ENCODE measurements around the gene SPOCD1.

The SPOCD1 gene

DNA sequence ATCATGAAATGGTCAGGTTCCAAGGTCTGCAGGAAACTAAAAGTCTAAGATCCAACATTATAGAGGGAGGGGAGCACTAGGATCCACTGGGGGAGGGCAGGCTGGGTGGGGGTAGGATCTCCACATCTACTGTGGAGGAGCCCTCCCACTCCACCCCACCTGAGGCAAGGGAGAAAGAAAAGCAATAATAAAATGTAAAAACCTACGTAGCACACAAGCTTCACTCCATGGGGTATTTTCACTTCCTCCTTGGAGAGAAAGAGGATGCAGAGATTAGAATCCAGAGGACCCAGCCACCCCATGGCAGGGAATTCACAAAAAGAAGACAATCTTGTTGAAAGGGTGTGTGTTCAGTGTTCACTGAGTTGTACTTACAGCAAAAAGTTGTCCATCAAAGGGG is 14.4 kb downstream of the SPOCD1 start:
- no peak for DNase-seq

DNA sequence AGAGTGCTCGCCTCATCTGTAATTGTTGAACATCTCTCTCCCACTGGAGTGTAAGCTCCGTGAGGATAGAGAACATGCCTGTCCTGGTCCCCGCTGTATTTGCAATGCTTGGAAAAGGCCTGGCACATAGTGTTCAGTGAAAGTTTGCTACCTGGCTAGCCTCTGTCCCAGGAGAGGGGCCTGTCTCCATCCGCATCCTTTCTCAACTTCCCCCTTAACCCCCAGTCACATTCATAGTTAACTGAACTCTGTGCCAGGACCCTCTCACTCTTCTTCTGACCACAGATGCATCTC is 15.2 kb downstream of the SPOCD1 start:
- no peak for DNase-seq

DNA sequence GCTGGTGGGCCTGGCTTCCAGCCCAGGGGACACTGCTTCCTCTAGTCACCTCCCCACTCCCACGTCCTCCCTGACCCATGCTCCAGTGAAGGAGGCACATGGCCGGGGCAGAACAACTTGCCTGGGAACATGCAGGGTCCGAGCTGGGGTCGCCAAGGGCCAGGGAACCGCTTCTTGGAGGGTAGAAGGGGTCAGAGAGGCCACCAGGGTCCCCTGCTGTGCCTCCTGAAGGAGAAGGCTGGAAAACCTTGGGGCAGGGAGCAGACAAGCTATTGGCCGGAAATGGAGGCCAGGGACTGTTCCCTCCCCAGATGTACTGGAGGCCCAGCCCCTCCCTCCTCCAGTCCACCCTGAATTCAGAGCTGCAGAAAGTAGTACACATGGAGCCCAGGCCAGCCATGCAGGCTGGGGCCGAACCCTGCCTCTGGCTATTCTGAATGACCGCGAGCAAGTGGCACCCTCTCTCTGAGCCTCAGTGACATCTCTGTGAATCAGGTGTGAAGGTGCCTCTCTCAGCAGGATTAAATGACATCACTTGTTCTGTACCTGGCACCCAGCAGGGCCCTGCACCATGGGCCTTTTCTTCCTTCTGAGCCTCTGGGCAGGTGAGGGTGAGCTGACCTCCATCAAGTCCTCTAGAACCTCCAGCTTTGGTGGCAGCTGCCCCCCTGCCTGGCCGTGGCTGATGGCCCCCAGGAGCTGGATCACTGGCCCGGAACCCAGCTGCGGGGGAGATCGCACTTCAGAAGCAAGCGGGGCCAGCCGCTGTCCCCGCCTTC is 15.7 kb downstream of the SPOCD1 start:
- no peak for DNase-seq

- DNase-seq, result no peak
These were observed 16.5 kb downstream of the SPOCD1 start for GRCh38 chr1:31799196-31799894.

- no peak for DNase-seq
These were observed 17.2 kb downstream of the SPOCD1 start for GRCh38 chr1:31798433-31799195.

DNA sequence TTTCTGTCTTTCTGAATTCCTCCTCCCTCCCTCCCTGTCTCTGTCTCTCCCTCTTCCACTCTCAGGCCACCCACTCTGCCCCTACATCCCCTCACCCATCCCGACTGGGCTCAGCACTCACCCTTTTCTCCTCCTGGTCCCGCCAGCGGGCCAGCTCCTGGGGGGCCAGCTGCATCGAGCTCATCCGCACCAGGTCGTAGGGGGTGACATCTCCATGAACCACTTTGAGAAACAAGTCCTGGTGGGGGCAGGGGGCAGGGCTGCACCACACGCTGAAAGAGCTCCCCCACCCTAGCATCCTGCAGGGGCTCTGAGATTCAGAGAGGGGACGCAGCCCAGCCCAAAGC is 17.8 kb downstream of the SPOCD1 start:
- no peak for DNase-seq

DNA sequence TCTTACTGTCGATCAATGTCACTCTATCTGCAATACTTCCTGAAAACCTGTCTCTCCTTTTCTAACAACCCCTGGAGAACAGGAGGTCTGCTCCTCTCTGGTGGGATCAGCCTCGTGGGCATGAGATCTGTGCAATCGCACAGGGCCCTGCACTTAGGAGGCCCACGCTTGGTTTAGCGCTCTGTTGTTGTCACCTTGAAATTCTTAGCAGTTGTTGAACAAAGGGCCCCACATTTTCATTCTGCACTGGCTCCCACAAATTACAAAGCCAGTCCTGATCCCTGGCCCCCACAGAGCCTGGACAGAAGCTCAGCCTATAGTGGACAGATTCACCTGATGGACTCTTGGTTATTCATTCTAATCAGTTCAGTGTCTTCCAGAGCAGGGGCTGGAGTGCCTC is 18.6 kb downstream of the SPOCD1 start:
- DNase-seq, result no peak

GRCh38 chr1:31796707-31797106 is 19.1 kb downstream of the SPOCD1 start:
- no peak for DNase-seq

DNA sequence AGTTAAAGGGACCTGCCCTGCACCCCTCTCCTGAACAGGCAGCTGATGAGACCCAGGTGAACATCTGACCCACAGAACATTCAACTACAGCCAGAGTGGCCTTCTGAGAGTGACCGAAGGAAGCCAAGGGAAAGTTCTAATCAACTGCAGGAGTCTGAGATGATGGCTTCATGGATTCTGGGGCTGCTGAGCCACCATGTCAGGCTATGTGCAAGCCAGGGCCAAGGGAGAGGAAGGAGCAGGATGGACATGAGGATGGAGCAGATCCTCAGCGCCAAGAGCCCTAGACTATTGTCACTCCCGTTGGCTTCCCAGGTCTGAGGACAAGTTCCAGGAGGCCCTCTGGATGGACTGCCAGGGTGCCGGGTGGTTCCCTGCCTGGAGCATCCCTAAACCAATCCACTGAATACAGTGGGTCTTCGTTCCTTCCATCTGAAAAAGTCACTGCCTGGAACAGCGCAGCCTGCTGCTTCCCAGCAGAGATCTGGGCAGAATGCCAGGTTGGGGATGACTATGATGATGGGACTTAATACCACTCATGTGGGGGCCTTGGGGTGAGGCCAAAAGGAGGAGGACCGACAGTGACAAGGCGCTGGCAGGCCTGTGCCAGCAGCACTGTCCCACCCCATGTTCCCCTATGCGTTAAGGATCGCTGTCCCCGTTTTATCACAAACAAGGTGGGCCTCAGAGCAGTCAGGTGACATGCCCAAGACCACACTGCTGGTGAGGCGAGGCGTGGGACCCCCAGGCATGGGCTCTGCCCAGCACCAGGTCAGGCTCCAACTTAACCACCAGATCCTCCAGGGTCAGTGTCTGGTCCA is 19.8 kb downstream of the SPOCD1 start:
- peak in 24 of 56 donors; percentile 21 to 92 (median 40) for DNase-seq

DNA sequence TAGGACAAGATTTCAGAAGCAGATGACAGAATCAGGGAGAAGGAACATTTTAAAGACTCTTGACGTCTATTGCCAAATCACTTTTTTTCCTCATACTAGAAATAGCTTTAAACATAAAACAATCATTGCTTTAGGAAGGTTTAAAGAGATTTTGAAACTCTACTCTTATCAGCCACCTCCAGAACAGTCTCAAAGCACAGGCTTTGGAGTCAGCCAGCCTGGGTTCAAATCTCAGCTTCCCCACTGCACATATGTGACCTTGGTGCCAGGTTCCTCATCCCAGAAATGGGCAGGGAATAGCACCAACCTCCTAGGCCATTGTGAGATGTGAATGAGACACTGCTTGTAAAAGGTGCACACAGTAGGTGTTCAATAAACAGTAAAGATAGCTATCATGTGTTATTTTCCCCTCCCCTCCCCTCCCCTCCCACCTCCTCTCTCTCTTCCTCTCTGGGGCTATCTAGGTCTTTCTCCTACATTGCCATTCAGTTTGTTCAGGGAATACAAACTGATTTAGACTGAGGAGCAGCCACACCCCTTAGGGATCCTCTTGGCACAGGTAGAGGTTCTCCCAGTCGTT is 20.6 kb downstream of the SPOCD1 start:
- DNase-seq, result no peak

- DNase-seq, result no peak
These were observed 22.1 kb downstream of the SPOCD1 start for GRCh38 chr1:31793586-31794285.

GRCh38 chr1:31793086-31793485 is 22.7 kb downstream of the SPOCD1 start:
- DNase-seq, result no peak

DNA sequence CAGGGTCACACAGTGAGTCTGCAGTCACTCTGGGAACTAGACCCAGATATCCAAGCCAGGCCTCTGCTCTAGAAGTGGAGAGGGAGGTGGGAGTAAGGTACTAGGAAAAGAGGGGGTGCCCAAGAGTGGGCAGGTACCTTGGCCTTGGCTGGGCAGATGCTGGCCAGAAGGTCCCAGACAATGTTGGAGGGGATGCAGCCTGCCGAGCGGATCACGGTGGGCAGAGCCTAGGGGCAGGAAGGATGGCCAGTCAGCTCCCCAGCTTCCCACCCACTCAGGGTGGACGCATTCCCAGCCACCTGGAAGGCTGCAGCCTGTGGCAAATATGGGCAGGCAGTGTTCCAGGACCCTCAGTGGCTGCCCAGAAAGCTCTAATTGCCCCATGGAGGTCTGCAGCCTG is 23.3 kb downstream of the SPOCD1 start:
- no peak for DNase-seq

DNA sequence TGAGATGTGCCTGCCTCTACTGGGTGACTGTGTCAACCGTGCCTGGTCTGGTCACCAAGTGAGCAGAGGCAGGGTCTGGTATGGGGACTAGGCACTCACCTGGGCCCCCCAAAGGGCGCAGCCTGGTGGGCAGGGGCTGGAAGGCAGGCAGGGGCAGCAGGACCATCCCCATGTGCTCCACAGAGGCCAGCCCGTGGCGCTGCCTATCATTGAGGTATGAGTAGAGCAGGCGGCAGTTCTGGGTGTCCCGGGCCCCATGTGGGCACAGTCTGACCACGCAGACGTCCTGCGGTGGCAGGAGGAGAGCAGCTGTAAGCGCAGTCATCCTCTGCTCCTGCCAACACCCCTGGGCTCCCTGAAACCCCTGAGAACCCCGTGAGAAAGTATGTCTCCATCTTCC is 23.7 kb downstream of the SPOCD1 start:
- no peak for DNase-seq

DNA sequence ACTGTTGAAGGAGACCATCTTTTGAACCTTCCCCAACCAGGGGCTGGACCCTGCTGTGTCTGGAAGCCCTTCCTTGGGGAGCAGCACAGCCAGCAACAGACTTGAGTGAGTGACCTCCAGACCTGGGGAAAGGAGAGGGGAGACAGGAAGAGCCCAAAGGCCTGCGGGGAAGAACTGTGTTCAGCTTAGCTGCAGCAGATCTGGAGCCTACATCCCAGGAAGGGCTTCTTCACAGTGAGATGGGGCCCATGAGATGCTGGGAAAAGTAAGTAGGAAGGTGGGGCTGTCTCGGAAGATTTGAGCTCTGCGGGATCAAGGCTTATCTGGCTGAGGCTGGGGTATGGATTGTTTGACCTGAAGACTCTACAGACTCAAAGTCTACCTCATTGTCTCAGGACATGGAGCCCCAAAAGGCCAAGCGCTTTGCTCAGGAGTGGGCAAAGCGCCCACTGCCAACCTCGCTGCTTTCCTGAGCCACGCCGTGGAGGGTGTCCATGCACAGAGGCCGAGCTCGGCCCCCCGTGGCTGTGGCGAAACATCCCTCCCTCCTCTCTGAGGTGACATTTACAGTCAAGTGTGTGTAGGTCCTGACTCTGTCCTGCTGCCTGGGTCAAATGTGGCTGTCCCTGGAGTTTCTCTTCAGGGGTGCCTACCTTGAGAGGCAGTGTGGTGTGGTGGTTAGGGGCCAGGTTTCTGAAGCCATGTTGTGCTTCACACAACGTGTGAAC is 24.5 kb downstream of the SPOCD1 start:
- DNase-seq, result no peak

DNA sequence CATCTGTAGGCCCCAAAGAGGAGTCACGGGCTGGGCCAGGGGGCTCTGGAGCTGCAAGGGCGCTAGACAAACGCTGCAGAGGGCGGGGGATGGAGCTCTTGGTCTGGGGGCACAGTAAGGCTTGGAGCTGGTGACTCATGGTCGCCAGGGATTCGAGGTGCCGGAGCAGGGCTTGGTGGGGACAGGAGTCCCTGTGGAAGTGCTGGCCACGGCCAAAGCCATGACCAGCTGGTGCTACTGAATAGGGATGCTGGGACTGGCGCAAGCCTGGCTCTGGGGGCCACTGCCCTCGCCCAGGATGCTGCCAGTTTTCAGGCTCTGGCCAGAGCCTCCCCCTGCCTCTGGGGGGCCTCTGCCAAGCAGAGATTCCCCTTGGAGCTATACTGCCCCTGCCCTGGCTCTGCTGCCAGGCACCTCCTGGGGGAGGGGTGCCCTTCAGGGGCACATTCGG is 25.2 kb downstream of the SPOCD1 start:
- DNase-seq, result no peak

- no peak for DNase-seq
These were observed 25.7 kb downstream of the SPOCD1 start for GRCh38 chr1:31790140-31790539.

- DNase-seq, result peak; percentile 24 to 98 (median 90)
These were observed 26.4 kb downstream of the SPOCD1 start for GRCh38 chr1:31789259-31790065.

DNA sequence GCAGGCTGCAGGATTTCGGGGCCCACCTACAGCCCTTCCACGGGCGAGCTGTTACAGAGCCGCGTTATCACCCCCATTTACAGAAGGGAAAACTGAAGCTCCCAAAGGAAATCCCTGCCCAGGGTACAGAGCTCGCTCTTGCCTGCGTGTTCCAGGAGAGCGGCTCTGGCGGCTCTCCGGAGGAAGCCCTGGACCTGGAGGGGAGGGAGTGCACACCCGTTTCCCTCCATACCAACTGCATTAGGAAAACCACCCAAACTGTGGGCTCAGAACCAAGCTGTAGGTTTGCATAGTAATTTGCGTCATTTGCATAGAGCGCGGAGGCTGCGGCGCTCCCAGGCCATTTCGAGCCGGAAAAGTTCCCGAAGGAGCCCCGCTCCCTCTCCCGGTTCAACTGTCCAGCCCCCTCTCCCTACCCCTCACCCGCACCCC is 27.0 kb downstream of the SPOCD1 start:
- DNase-seq, result peak in 4 of 56 donors; percentile 60 to 81 (median 78)

All from amygdala (tissue), 56 donors.